Measurements from ENCODE around the gene SLC48A1.

The SLC48A1 gene

DNA sequence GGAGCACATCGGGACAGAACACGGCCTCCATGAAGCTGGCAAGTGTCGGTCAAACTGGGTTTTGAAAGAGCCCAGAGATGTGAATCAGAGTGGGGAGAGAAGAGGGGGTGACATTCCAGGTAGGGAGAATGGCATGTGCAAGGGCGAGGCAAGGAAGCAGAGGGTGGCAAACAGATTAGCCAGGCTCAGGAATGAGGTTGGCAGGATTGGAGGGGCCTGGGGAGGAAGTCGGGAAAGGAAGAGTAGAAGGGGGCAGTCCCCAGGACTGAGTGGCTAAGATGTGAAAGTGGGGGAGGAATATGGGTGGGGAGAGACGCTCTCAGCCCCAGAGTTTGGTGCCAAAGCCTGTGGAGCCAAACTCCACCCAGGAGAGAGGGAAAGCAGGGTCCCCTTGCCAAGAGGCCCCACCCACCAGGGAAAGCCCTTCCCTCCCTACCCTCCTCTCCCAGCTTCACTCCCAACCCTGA lies 52.2 kb downstream of the SLC48A1 start:
- Histone ChIP-seq H3K9me2 (ENCODE audit: low read depth, low read length) (no peaks in the 10 kb centered on the region), H2AFZ (ENCODE audit: low read length) (no peak overlapping the region), H3K79me2 (ENCODE audit: insufficient read depth, low read length) (no peaks in the 10 kb centered on the region), H3K36me3 (ENCODE audit: insufficient read depth, low read length) (no peaks in the 10 kb centered on the region), H3K9ac (ENCODE audit: low read length) (no peak overlapping the region; the same call in 1 of the 2 replicates), H3K4me2 (ENCODE audit: low read length) (no peak overlapping the region), H3F3A (ENCODE audit: insufficient read depth, low read length) (no peaks in the 10 kb centered on the region), H4K20me1 (ENCODE audit: insufficient read depth, low read length) (no peaks in the 10 kb centered on the region), H3K4me1 (ENCODE audit: insufficient read depth, low read length, severe bottlenecking) (peaks cover 90% of the 10 kb centered on the region), H3K27ac (ENCODE audit: low read depth, low read length, poor library complexity, severe bottlenecking) (peak overlapping the region; percentile 83), H3K27me3 (ENCODE audit: insufficient read depth, low read length) (no peaks in the 10 kb centered on the region), H3K9me3 (ENCODE audit: low read length) (no peaks in the 10 kb centered on the region), H3K4me3 (ENCODE audit: low read depth, low read length, poor library complexity, severe bottlenecking) (no peak overlapping the region)
- TF ChIP-seq, protein P1, sequence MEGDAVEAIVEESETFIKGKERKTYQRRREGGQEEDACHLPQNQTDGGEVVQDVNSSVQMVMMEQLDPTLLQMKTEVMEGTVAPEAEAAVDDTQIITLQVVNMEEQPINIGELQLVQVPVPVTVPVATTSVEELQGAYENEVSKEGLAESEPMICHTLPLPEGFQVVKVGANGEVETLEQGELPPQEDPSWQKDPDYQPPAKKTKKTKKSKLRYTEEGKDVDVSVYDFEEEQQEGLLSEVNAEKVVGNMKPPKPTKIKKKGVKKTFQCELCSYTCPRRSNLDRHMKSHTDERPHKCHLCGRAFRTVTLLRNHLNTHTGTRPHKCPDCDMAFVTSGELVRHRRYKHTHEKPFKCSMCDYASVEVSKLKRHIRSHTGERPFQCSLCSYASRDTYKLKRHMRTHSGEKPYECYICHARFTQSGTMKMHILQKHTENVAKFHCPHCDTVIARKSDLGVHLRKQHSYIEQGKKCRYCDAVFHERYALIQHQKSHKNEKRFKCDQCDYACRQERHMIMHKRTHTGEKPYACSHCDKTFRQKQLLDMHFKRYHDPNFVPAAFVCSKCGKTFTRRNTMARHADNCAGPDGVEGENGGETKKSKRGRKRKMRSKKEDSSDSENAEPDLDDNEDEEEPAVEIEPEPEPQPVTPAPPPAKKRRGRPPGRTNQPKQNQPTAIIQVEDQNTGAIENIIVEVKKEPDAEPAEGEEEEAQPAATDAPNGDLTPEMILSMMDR (IDR thresholded peaks at IDR 0.05; ENCODE audit: low read length) = no peak
- TF ChIP-seq EZH2 (IDR thresholded peaks at IDR 0.05; ENCODE audit: borderline replicate concordance, low read length) = no peak

DNA sequence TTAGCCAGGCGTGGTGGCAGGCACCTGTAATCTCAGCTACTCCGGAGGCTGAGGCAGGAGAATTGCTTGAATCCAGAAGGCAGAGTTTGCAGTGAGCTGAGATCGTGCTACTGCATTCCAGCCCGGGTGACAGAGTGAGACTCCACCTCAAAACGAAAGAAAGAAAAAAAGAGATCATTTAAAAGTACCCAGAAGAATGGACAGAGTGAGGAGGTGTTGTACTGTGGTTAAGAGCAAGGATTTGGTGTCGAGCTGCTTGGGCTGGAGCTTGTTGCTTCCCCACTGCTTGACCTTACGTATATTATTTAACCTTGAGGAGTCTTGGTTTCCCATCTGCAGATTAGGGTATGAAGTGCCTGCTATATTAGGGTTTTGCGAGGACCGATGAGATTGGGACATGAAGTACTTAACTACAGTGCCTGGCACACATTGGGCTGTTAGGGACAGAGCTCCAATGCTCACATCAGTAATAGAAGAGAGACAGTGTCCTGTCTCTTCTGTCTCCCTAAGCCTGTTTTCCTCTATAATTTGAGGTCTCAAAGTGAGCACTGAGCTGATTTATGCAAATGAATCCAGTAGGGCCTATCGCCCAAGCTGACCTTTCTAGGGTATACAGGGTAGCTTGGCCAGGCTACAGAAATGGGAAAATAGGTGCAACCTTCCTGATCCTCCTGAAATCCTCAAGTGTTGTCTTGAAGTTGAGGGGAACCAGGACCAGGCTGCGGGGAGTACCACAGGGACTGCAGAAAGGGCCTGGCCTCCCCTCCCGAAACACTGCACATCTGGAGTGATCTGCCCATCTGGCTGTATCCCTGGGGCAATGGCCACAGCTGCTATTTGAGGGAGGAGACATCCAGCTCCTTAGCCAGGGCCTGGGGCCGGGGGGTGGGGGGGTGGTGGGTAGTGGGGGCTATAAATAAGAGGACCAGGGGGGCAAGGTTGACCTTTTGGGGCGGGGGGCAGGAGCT lies 55.3 kb downstream of the SLC48A1 start:
- no peak overlapping the region for H3K9ac ChIP-seq (ENCODE audit: low read length)
- H3K4me2 ChIP-seq (ENCODE audit: low read length) = peak overlapping the region; percentile 33; the same call in 1 of the 2 replicates
- H3K79me2 ChIP-seq (ENCODE audit: insufficient read depth, low read length) = no peaks in the 10 kb centered on the region
- peaks cover 92% of the 10 kb centered on the region for H3K4me1 ChIP-seq (ENCODE audit: insufficient read depth, low read length, severe bottlenecking)
- H3K9me2 ChIP-seq (ENCODE audit: low read depth, low read length) = no peaks in the 10 kb centered on the region
- H3K36me3 ChIP-seq (ENCODE audit: insufficient read depth, low read length) = no peaks in the 10 kb centered on the region
- H3K9me3 ChIP-seq (ENCODE audit: low read length) = no peaks in the 10 kb centered on the region
- H4K20me1 ChIP-seq (ENCODE audit: insufficient read depth, low read length) = no peaks in the 10 kb centered on the region
- peak overlapping the region; percentile 68 for H3K27ac ChIP-seq (ENCODE audit: low read depth, low read length, poor library complexity, severe bottlenecking)
- H2AFZ ChIP-seq (ENCODE audit: low read length) = no peak overlapping the region
- TF ChIP-seq, protein P1 (IDR thresholded peaks at IDR 0.05; ENCODE audit: low read length) = no peak
- no peak for TF ChIP-seq EZH2 (IDR thresholded peaks at IDR 0.05; ENCODE audit: borderline replicate concordance, low read length)
- H3K4me3 ChIP-seq (ENCODE audit: low read depth, low read length, poor library complexity, severe bottlenecking) = no peak overlapping the region
- H3K27me3 ChIP-seq (ENCODE audit: insufficient read depth, low read length) = no peaks in the 10 kb centered on the region
- H3F3A ChIP-seq (ENCODE audit: insufficient read depth, low read length) = no peaks in the 10 kb centered on the region

DNA sequence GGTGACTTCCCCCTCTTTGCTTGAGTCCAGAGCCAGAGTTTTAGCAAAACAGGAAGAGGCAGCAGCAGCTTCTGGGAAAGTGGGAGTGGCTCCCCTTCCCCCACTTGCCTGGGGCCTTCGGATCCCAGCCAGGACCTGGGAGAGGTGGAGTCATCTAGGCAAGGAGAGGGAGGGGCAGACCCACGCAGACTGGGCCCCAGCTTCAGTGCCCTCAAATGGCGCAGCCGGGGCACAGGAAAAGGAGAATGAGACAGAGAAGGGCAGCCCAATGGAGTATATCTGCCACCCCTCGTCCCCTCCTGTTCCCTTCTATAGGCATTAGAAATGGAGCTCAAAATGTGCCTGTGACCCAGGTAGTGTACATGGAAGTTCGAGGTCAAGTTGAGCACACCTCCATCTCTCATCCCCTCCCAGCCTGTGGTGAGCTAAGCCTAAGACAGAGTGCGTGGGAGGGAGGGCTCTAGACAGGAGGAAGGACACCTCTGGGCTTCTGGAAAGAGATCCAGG lies 56.0 kb downstream of the SLC48A1 start:
- no peak overlapping the region for H2AFZ ChIP-seq (ENCODE audit: low read length)

More for the DNA sequence above, 56.0 kb downstream of the SLC48A1 start:
- no peaks in the 10 kb centered on the region for H3K9me2 ChIP-seq (ENCODE audit: low read depth, low read length)
- H3K27me3 ChIP-seq (ENCODE audit: insufficient read depth, low read length) = no peaks in the 10 kb centered on the region
- H3K27ac ChIP-seq (ENCODE audit: low read depth, low read length, poor library complexity, severe bottlenecking) = peak overlapping the region; percentile 100
- H3K9ac ChIP-seq (ENCODE audit: low read length) = no peak overlapping the region; the same call in 1 of the 2 replicates
- H3K4me1 ChIP-seq (ENCODE audit: insufficient read depth, low read length, severe bottlenecking) = peaks cover 92% of the 10 kb centered on the region
- no peaks in the 10 kb centered on the region for H3K79me2 ChIP-seq (ENCODE audit: insufficient read depth, low read length)
- TF ChIP-seq, protein P1 (IDR thresholded peaks at IDR 0.05; ENCODE audit: low read length) = no peak
- no peak for TF ChIP-seq EZH2 (IDR thresholded peaks at IDR 0.05; ENCODE audit: borderline replicate concordance, low read length)
- H3K36me3 ChIP-seq (ENCODE audit: insufficient read depth, low read length) = no peaks in the 10 kb centered on the region
- no peaks in the 10 kb centered on the region for H3K9me3 ChIP-seq (ENCODE audit: low read length)
- H3F3A ChIP-seq (ENCODE audit: insufficient read depth, low read length) = no peaks in the 10 kb centered on the region
- H3K4me3 ChIP-seq (ENCODE audit: low read depth, low read length, poor library complexity, severe bottlenecking) = no peak overlapping the region
- H4K20me1 ChIP-seq (ENCODE audit: insufficient read depth, low read length) = no peaks in the 10 kb centered on the region
- no peak overlapping the region for H3K4me2 ChIP-seq (ENCODE audit: low read length)

All from OCI-LY1 (cell line).